ENCODE measurements around the gene SELENOS. TPM values are rescaled to one million over a fixed set of nuclear protein-coding genes. Genes with fewer than 3 reads are reported as not detected.
A peak's percentile ranks its signal among the peaks of the same experiment; 100 is the strongest.

The SELENOS gene
- total RNA-seq, 4 donors from 2014 or later: 14.0 to 119 (median 103) TPM

DNA sequence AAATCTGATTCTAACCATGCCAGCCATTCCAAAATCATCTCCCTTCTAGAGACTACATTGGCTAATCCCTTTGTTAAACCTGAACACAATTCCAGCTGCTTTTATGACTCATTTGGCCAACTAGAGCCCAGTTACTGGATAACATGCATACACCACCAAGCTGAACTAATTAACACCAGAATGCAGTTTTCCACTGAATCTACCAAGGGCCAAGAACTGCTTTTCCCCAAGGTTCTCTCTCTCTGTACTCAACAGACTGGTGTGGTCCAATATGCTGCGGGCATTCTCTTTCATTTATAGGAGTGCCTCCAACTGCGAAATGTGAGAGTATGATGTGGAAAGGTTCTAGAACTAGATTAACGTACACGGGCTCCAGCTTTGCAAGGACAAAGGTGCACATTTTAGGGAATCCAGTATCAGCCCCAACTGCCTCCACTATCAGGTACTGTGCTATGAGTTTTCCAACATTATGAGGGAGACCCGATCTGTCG, 26.9 kb downstream of the SELENOS start:
- no peak for DNase-seq
- H3K9me3 ChIP-seq: no peaks in the 10 kb centered on the region
- TF ChIP-seq, protein P1, sequence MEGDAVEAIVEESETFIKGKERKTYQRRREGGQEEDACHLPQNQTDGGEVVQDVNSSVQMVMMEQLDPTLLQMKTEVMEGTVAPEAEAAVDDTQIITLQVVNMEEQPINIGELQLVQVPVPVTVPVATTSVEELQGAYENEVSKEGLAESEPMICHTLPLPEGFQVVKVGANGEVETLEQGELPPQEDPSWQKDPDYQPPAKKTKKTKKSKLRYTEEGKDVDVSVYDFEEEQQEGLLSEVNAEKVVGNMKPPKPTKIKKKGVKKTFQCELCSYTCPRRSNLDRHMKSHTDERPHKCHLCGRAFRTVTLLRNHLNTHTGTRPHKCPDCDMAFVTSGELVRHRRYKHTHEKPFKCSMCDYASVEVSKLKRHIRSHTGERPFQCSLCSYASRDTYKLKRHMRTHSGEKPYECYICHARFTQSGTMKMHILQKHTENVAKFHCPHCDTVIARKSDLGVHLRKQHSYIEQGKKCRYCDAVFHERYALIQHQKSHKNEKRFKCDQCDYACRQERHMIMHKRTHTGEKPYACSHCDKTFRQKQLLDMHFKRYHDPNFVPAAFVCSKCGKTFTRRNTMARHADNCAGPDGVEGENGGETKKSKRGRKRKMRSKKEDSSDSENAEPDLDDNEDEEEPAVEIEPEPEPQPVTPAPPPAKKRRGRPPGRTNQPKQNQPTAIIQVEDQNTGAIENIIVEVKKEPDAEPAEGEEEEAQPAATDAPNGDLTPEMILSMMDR (IDR thresholded peaks at IDR 0.05): no peak
- no peaks in the 10 kb centered on the region for H3K27me3 ChIP-seq
- peak overlapping the region; percentile 58 to 76 (median 66) for H3K4me3 ChIP-seq
- H3K4me1 ChIP-seq: peaks cover 0 to 43% (median 6%) of the 10 kb centered on the region in 4 donors
- no peaks in the 10 kb centered on the region for H3K36me3 ChIP-seq
- peak overlapping the region; percentile 54 to 78 (median 66) for H3K27ac ChIP-seq

DNA sequence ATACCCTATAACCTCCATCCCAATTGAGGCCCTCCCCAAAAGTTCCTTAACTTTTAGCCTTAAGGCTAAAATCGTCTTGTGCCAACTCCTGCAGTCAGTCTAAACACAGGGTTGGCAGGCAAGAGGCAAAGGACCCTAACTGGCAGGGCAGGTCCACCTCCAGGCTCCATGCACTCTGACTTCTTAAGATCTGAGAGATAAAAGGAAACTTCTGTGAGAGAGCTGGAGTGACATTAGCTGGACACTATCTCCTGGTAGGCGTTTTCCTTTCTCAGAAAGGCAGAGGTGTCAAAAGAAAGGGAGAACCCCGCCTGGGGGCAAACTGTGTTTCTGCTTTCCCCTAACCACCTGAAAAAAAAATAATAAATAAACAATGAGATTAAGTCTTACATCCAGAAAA, 29.0 kb downstream of the SELENOS start:
- Histone ChIP-seq H3K36me3 (no peaks in the 10 kb centered on the region), H3K27ac (no peak overlapping the region), H3K27me3 (no peaks in the 10 kb centered on the region), H3K4me3 (no peak overlapping the region), H3K4me1 (peaks cover 0 to 64% (median 6%) of the 10 kb centered on the region in 4 donors), H3K9me3 (no peaks in the 10 kb centered on the region)
- no peak for DNase-seq
- TF ChIP-seq, protein P1 (IDR thresholded peaks at IDR 0.05): no peak
- TF ChIP-seq POLR2A (IDR thresholded peaks at IDR 0.05): no peak

DNA sequence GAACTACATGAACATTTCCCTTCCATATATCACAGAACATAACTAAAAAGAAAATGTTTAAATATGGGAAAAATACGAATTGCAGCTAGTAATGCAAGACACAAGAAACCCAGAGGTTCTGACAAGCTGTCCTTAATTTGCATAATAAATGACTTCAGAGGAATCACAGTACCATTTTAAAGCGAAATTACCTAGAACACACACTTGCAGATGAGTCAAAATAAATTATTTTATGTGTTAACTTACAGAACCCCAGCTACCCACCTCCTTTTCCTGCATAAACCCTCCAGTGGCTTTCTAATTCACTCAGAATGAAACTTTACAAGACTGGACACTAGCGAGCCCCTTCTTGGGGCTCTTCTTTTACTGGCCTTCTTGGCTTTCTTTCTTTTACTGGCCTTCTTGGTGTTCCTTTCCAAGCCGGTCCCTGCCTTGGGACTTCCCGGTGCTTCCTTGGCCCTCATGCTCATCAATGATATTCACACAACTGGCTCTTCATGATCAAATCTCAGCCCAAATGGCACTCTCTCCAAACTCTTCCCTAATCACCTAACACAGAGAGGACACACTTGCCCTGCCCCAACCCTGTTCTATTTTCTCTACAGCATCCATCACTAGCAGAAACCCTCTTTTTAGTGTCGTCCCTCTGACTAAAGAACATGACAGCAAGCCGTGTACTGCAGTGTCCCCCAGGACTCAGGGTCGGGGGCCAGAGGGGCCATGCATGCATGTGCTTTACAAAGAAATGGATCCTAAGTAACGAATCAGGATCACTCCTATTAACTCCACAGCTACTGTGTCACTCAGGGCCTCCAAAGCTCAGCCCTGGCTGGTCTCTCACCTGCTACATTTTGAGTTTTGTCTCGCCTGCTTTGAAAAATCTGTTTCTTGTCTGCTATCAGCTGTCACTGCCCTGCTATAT, 30.2 kb downstream of the SELENOS start:
- H3K4me3 ChIP-seq: no peak overlapping the region
- peak overlapping the region in 1 of 4 donors; percentile 6 for H3K27ac ChIP-seq
- DNase-seq: no peak
- H3K4me1 ChIP-seq: peaks cover 0 to 66% (median 7%) of the 10 kb centered on the region in 4 donors
- TF ChIP-seq, protein P1 (IDR thresholded peaks at IDR 0.05): no peak
- TF ChIP-seq POLR2A (IDR thresholded peaks at IDR 0.05): no peak
- H3K9me3 ChIP-seq: no peaks in the 10 kb centered on the region
- H3K27me3 ChIP-seq: no peaks in the 10 kb centered on the region
- no peaks in the 10 kb centered on the region for H3K36me3 ChIP-seq

DNA sequence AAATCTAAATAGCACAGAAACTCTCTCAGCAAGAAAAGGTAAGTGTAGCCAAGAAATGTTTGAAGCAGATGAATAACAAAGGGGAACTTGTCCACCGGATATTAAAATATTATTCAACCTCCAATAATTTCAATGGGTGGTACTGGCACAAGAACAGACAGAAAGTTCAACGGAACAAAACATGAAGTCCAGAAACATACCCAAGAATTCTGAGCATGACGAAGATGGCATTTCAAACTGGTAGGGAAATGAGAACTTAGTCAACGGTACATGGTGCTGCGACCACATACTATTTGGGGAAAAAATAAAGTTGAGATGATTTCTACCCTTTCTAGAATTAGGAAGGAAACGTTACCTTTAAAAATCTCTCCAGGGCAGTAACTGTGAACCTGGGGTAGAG, 30.9 kb downstream of the SELENOS start:
- no peak overlapping the region for H3K4me3 ChIP-seq
- TF ChIP-seq, protein P1 (IDR thresholded peaks at IDR 0.05): no peak
- no peak for TF ChIP-seq POLR2A (IDR thresholded peaks at IDR 0.05)
- DNase-seq: no peak
- H3K27me3 ChIP-seq: no peaks in the 10 kb centered on the region
- H3K36me3 ChIP-seq: no peaks in the 10 kb centered on the region
- peak overlapping the region in 1 of 4 donors; percentile 6 for H3K27ac ChIP-seq
- H3K9me3 ChIP-seq: no peaks in the 10 kb centered on the region
- peaks cover 0 to 69% (median 8%) of the 10 kb centered on the region in 4 donors for H3K4me1 ChIP-seq

DNA sequence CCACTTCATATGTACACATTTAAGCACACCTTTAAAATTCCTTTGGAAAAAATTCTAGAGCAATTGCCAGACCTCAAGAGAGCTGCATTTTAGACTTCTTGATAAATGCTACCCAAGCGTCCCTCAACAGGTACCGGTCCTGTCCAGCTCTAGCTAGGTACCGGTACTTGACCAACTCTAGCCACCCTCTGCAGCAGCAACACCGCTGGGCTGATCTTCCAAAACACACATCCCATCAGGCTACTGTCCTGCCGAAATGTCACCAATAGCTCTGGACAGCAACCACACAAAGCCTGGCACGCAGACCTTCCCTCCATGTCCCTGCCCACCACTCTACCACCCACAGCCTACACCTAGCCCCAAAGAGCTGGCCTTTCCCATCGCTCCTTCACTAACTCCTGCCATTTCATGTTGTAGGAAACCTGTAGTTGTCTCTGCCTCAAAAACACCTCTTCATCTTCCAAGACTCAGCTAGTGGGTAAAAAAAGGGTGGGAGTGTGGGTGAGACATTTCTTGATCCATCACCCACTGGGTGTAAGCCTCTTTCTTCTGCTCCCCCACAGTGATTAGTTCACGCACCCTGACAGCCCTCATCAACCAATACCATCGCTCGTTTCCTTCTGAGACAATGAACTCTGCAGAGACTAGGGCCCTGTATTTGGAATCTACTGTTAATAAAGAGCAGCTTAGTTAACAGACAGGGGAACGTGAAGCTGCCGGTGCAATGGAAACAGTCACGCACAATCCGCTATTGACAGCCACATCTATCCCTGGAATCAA, 32.2 kb downstream of the SELENOS start:
- no peak overlapping the region for H3K4me3 ChIP-seq
- peak overlapping the region in 2 of 4 donors; percentile 5 to 34 for H3K27ac ChIP-seq
- DNase-seq: no peak
- no peaks in the 10 kb centered on the region for H3K9me3 ChIP-seq
- H3K36me3 ChIP-seq: no peaks in the 10 kb centered on the region
- peaks cover 0 to 71% (median 7%) of the 10 kb centered on the region in 4 donors for H3K4me1 ChIP-seq
- no peaks in the 10 kb centered on the region for H3K27me3 ChIP-seq
- no peak for TF ChIP-seq POLR2A (IDR thresholded peaks at IDR 0.05)
- TF ChIP-seq, protein P1 (IDR thresholded peaks at IDR 0.05): no peak
